Measurements from ENCODE around the gene GOLM1. TPM values are rescaled to one million over a fixed set of nuclear protein-coding genes. Genes with fewer than 3 reads are reported as not detected.
A peak's percentile ranks its signal among the peaks of the same experiment; 100 is the strongest.

The GOLM1 gene
- total and polyA plus RNA-seq, 2 of the 13 experiments (the other 11 are each of a cell fraction or from before 2014, with no cell fraction given), result 0.20 to 0.30 TPM

DNA sequence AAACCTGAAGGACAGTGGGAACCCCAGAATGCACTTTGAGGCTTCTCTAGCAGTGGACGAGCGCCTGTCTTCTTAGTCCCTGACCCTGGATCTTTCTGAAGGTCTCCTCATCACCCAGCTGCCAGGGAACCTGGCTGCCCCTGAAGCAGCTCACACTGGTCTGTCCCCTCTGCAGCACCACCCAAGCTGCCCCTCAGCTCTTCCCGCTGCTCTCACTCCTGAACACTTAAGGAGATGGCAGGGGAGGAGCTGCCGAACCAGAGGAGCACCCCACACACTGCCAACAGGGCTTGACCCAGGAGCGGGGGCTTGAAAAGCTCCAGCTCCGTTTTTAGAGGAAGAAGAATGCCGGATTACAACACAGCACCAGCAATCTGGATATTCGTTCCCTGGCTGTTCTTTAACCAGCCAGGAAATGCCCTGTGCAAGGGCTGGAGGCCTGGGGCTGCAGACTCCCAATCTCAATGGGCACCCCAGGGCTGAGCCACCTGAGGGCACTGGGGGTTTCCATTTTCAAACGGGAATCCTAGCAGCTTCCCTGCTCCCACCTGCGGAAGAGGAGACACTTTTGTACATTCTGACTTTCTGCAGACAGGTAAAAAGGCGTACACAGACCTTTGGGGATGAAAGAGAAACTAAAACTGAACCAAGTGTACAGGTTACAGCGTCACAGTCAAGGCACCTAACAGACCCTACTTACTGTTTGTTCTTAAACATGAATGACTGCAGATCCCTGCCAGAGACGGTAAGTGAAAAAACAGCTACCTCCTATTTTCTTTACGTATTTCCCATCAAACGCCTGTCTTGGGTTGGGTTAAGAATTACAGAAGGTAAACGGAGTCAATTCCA, 36.3 kb downstream of the GOLM1 start:
- Histone ChIP-seq H3K4me2 (ENCODE audit: low read depth, low read length) (peak overlapping the region; percentile 58), H2AFZ (ENCODE audit: low read length) (no peak overlapping the region), H3K27me3 (ENCODE audit: control insufficient read depth in 1 of 2, insufficient read depth in 2 of 2, low read length in 2 of 2) (peaks cover 16 to 56% of the 10 kb centered on the region in 2 experiments; a peak in 4 of 5 replicates), H3K4me3 (replicated peaks in 1 of 3; ENCODE audit: insufficient read depth in 1 of 3, low read depth in 2 of 3, low read length in 3 of 3) (peak overlapping the region; percentile 19 to 50 (median 49)), H3K36me3 (replicated peaks in 1 of 2; ENCODE audit: control insufficient read depth in 1 of 2, insufficient read depth in 2 of 2, low read length in 2 of 2) (no peaks in the 10 kb centered on the region), H3K27ac (ENCODE audit: extremely low read length, insufficient read depth, low read length) (no peak overlapping the region), H3K4me1 (ENCODE audit: insufficient read depth, low read length) (peaks cover 13% of the 10 kb centered on the region; the same call in 1 of the 2 replicates), H3K79me2 (ENCODE audit: insufficient read depth, low read length) (no peaks in the 10 kb centered on the region), H3K9ac (ENCODE audit: insufficient read depth, low read depth, low read length) (no peak overlapping the region), H4K20me1 (ENCODE audit: insufficient read depth, low read length) (0 out of 2 replicates have a peak, but pooled peaks cover 4% of the 10 kb centered on the region), H3K9me3 (ENCODE audit: low read length) (no peaks in the 10 kb centered on the region)
- ATAC-seq, result peak; percentile 93
- ChIA-PET CTCF (ENCODE audit: low intra/inter-chr PET ratio, low total read pairs) (no interaction called here), POLR2A (no interaction called here)
- no TSS peak for BruUV-seq (replicated peaks)
- no peak for DNase-seq (ENCODE audit: low spot score)
- intact Hi-C loops (cut with micrococcal nuclease; ENCODE audit: unreplicated experiment) (no loop called here), in situ Hi-C loops (cut with HindIII; ENCODE audit: extremely low pct_ligation_motif_present, low pct_unique_long_range_greater_than_20kb) (no loop called here)
- no peak for FAIRE-seq
- whole genome bisulfite sequencing (ENCODE audit: low lambda C conversion rate), result 10% methylated on average over 12 of the region's 16 CpGs
- TF ChIP-seq, protein P1, sequence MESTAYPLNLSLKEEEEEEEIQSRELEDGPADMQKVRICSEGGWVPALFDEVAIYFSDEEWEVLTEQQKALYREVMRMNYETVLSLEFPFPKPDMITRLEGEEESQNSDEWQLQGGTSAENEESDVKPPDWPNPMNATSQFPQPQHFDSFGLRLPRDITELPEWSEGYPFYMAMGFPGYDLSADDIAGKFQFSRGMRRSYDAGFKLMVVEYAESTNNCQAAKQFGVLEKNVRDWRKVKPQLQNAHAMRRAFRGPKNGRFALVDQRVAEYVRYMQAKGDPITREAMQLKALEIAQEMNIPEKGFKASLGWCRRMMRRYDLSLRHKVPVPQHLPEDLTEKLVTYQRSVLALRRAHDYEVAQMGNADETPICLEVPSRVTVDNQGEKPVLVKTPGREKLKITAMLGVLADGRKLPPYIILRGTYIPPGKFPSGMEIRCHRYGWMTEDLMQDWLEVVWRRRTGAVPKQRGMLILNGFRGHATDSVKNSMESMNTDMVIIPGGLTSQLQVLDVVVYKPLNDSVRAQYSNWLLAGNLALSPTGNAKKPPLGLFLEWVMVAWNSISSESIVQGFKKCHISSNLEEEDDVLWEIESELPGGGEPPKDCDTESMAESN (CRISPR knock-in tag; conservative IDR thresholded peaks at IDR 0.05), result no peak
- TF ChIP-seq ETV6 (CRISPR knock-in tag; conservative IDR thresholded peaks at IDR 0.05), result no peak
- TF ChIP-seq KDM6A (CRISPR knock-in tag; IDR thresholded peaks at IDR 0.05; ENCODE audit: low read depth), result no peak
- TF ChIP-seq BCL6 (CRISPR knock-in tag; IDR thresholded peaks at IDR 0.05), result no peak
- TF ChIP-seq ELF3 (CRISPR knock-in tag; IDR thresholded peaks at IDR 0.05), result 0 out of 2 replicates have a peak, but pooled peaks have one; percentile 29
- TF ChIP-seq, protein P2, sequence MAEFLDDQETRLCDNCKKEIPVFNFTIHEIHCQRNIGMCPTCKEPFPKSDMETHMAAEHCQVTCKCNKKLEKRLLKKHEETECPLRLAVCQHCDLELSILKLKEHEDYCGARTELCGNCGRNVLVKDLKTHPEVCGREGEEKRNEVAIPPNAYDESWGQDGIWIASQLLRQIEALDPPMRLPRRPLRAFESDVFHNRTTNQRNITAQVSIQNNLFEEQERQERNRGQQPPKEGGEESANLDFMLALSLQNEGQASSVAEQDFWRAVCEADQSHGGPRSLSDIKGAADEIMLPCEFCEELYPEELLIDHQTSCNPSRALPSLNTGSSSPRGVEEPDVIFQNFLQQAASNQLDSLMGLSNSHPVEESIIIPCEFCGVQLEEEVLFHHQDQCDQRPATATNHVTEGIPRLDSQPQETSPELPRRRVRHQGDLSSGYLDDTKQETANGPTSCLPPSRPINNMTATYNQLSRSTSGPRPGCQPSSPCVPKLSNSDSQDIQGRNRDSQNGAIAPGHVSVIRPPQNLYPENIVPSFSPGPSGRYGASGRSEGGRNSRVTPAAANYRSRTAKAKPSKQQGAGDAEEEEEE (CRISPR knock-in tag; IDR thresholded peaks at IDR 0.05; ENCODE audit: borderline replicate concordance), result no peak
- peak; percentile 32; the same call in 1 of the 2 replicates for TF ChIP-seq CEBPB (IDR thresholded peaks at IDR 0.05; ENCODE audit: borderline replicate concordance, low read depth, low read length)
- no peak for TF ChIP-seq ZBTB20 (CRISPR knock-in tag; IDR thresholded peaks at IDR 0.05; ENCODE audit: borderline replicate concordance, low read depth)
- TF ChIP-seq, protein P3, sequence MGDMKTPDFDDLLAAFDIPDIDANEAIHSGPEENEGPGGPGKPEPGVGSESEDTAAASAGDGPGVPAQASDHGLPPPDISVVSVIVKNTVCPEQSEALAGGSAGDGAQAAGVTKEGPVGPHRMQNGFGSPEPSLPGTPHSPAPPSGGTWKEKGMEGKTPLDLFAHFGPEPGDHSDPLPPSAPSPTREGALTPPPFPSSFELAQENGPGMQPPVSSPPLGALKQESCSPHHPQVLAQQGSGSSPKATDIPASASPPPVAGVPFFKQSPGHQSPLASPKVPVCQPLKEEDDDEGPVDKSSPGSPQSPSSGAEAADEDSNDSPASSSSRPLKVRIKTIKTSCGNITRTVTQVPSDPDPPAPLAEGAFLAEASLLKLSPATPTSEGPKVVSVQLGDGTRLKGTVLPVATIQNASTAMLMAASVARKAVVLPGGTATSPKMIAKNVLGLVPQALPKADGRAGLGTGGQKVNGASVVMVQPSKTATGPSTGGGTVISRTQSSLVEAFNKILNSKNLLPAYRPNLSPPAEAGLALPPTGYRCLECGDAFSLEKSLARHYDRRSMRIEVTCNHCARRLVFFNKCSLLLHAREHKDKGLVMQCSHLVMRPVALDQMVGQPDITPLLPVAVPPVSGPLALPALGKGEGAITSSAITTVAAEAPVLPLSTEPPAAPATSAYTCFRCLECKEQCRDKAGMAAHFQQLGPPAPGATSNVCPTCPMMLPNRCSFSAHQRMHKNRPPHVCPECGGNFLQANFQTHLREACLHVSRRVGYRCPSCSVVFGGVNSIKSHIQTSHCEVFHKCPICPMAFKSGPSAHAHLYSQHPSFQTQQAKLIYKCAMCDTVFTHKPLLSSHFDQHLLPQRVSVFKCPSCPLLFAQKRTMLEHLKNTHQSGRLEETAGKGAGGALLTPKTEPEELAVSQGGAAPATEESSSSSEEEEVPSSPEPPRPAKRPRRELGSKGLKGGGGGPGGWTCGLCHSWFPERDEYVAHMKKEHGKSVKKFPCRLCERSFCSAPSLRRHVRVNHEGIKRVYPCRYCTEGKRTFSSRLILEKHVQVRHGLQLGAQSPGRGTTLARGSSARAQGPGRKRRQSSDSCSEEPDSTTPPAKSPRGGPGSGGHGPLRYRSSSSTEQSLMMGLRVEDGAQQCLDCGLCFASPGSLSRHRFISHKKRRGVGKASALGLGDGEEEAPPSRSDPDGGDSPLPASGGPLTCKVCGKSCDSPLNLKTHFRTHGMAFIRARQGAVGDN (CRISPR knock-in tag; IDR thresholded peaks at IDR 0.05), result 0 out of 2 replicates have a peak, but pooled peaks have one; percentile 13
- TF ChIP-seq SP2 (CRISPR knock-in tag; IDR thresholded peaks at IDR 0.05), result no peak
- TF ChIP-seq CEBPG (CRISPR knock-in tag; IDR thresholded peaks at IDR 0.05), result peak; percentile 21; the same call in 1 of the 2 replicates
- TF ChIP-seq, protein P4, sequence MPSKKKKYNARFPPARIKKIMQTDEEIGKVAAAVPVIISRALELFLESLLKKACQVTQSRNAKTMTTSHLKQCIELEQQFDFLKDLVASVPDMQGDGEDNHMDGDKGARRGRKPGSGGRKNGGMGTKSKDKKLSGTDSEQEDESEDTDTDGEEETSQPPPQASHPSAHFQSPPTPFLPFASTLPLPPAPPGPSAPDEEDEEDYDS (CRISPR knock-in tag; IDR thresholded peaks at IDR 0.05), result no peak
- TF ChIP-seq MXD4 (CRISPR knock-in tag; IDR thresholded peaks at IDR 0.05), result no peak
- no peak for TF ChIP-seq ADNP (CRISPR knock-in tag; IDR thresholded peaks at IDR 0.05)
- TF ChIP-seq ZNF263 (CRISPR knock-in tag; IDR thresholded peaks at IDR 0.05), result peak; percentile 69
- 0 out of 2 replicates have a peak, but pooled peaks have one; percentile 27 for TF ChIP-seq ZNF605 (CRISPR knock-in tag; IDR thresholded peaks at IDR 0.05)
- TF ChIP-seq MATR3 (CRISPR knock-in tag; IDR thresholded peaks at IDR 0.05), result no peak
